ENCODE results near the gene ELSPBP1.
"Not testable (repeated sequence)": the region's sequence is repeated elsewhere in the genome, so short reads cannot be mapped to it uniquely, and the experiment has no call there.

DNA sequence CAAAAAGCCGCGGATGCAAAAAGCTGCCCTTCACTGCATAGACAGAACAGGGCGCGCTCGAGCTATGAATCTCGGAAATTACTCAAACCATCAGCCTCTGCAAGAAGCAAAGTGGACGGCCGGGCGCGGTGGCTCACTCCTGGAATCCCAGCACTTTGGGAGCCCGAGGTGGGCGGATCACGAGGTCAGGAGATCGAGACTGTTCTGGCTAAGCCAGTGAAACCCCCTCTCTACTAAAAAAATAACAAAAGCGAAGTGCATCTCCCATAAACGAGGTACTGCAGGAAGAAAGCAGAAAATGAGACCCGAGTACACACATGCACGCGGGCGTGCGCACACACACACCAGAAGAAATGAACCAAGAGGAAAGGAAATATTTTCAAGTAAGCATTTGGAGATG lies 42.3 kb upstream of the ELSPBP1 start:
- TF ChIP-seq, protein P1, sequence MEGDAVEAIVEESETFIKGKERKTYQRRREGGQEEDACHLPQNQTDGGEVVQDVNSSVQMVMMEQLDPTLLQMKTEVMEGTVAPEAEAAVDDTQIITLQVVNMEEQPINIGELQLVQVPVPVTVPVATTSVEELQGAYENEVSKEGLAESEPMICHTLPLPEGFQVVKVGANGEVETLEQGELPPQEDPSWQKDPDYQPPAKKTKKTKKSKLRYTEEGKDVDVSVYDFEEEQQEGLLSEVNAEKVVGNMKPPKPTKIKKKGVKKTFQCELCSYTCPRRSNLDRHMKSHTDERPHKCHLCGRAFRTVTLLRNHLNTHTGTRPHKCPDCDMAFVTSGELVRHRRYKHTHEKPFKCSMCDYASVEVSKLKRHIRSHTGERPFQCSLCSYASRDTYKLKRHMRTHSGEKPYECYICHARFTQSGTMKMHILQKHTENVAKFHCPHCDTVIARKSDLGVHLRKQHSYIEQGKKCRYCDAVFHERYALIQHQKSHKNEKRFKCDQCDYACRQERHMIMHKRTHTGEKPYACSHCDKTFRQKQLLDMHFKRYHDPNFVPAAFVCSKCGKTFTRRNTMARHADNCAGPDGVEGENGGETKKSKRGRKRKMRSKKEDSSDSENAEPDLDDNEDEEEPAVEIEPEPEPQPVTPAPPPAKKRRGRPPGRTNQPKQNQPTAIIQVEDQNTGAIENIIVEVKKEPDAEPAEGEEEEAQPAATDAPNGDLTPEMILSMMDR (IDR thresholded peaks at IDR 0.05): not testable (repeated sequence)
- TF ChIP-seq POLR2A (IDR thresholded peaks at IDR 0.05): not testable (repeated sequence)
